ENCODE data around the gene CDK12.

- TF ChIP-seq CTCF (IDR thresholded peaks at IDR 0.05) = no peak
- no peak for TF ChIP-seq POLR2A (IDR thresholded peaks at IDR 0.05)
These were observed 52.6 kb downstream of the CDK12 start for GRCh38 chr17:39513915-39514314.
